AG04449 (cell line): ENCODE results near the gene KXD1.

ENCODE experiments used
- CTCF ChIA-PET: fragments of 350-600 bp; formaldehyde crosslinking; extraction: SDS; loops from one replicate; lab custom pipeline; 2021; ENCODE audit warnings: antibody characterized with exemption; lab: Yijun Ruan, JAX
- POLR2A ChIA-PET: fragments of 400-600, 350-600 bp; formaldehyde crosslinking; extraction: SDS; loops from one replicate; lab custom pipeline; 2020; ENCODE audit warnings: antibody characterized with exemption, inconsistent platforms; lab: Yijun Ruan, JAX
- DNase-seq: peaks from one replicate; pipeline ENCODE4 v3.0.0-alpha.2; 2010; ENCODE audit warnings: low read depth, low spot score
- H3K4me3 ChIP-seq: 2 replicates; pipeline ENCODE4 v1.5.1; 2011; ENCODE audit warnings: low read depth, mild to moderate bottlenecking, control low read depth, low read length
- CTCF ChIP-seq: IDR thresholded peaks from one replicate; pipeline ENCODE4 v1.5.1; 2011; ENCODE audit warnings: mild to moderate bottlenecking, moderate library complexity, low read length, control low read depth, inconsistent platforms; ENCODE audit not compliant: insufficient read depth; ENCODE audit errors: missing control alignments

Gene KXD1

GRCh38 chr19:18593367-18594095, 35.9 kb downstream of the KXD1 start:
- ChIA-PET POLR2A (interaction anchor here (1.3 kb wide), 1 partner anchor 255 kb away, joined by 3 read pairs; no protein-coding TSS in a partner anchor), CTCF (interaction anchor here (0.6 to 15.9 kb wide), 33 partner anchors 8 to 394 kb away, joined by 3 to 286 read pairs (median 4); partner anchors contain the start of genes CRLF1, TMEM59L, UBA52 and UPF1)
- H3K4me3 ChIP-seq = peak overlapping the region; percentile 40; the same call in 1 of the 2 replicates
- TF ChIP-seq CTCF = no peak
- DNase-seq = no peak

- H3K4me3 ChIP-seq = peak overlapping the region; percentile 48
- no peak for DNase-seq
- ChIA-PET CTCF (interaction anchor here (0.6 to 15.9 kb wide), 30 partner anchors 9 to 393 kb away, joined by 3 to 286 read pairs (median 4); partner anchors contain the start of genes CRLF1, TMEM59L, UBA52 and UPF1), POLR2A (interaction anchor here (0.7 kb wide), 2 partner anchors 31 to 296 kb away, joined by 3 to 4 read pairs; no protein-coding TSS in a partner anchor)
- peak; percentile 76 for TF ChIP-seq CTCF
Observed at GRCh38 chr19:18594096-18594823, 36.6 kb downstream of the KXD1 start.

- no peak for TF ChIP-seq CTCF
- ChIA-PET POLR2A (interaction anchor here (0.7 kb wide), 1 partner anchor 295 kb away, joined by 4 read pairs; no protein-coding TSS in a partner anchor), CTCF (interaction anchor here (1.0 to 15.9 kb wide), 14 partner anchors 10 to 392 kb away, joined by 3 to 286 read pairs (median 6); partner anchors contain the start of genes TMEM59L, UBA52 and UPF1)
- peak overlapping the region; percentile 48 for H3K4me3 ChIP-seq
- DNase-seq = no peak
Observed at GRCh38 chr19:18594824-18595373, 37.2 kb downstream of the KXD1 start.

- H3K4me3 ChIP-seq = no peak overlapping the region
- no peak for DNase-seq
- TF ChIP-seq CTCF = no peak
- POLR2A ChIA-PET = no interaction called here
- CTCF ChIA-PET = interaction anchor here (1.0 to 15.9 kb wide), 6 partner anchors 9 to 251 kb away, joined by 3 to 286 read pairs (median 12); partner anchors contain the start of genes TMEM59L and UPF1
Observed at GRCh38 chr19:18595475-18595874, 37.8 kb downstream of the KXD1 start.

- no peak overlapping the region for H3K4me3 ChIP-seq
- POLR2A ChIA-PET = no interaction called here
- no peak for TF ChIP-seq CTCF
- DNase-seq = no peak
- CTCF ChIA-PET = interaction anchor here (1.6 to 15.9 kb wide), 3 partner anchors 17 to 249 kb away, joined by 3 to 286 read pairs (median 16); partner anchors contain the start of gene TMEM59L
Observed at GRCh38 chr19:18596752-18597157, 39.1 kb downstream of the KXD1 start.
